A549 treated with dexamethasone at 1 μM for 4 hours (cell line): ENCODE results near the gene TRUB1. TPM values are rescaled to one million over a fixed set of nuclear protein-coding genes. Genes with fewer than 3 reads are reported as not detected.

Source experiments
- total RNA-seq: library from RNA; stranded (reverse); fragments of 200-300 nt; extraction: Qiagen RNA extraction; gene quantifications from 5 replicates; pipeline ENCODE4 v1.2.3, GENCODE V29; 2022

The TRUB1 gene
- total RNA-seq, result 12.7 to 18.4 TPM (median 16.8 TPM) in 5 replicates

GRCh38 chr10:114937962-114938855, at the start of gene TRUB1:
Gene TRUB1 (plus strand): TSS chr10:114938195. CDS start chr10:114938254, 59 bp downstream.

Other genes starting within 250 kb of the TRUB1 start
- gene FHIP2A, start 116.4 kb upstream of the TRUB1 start, total RNA-seq, result 8.0 to 12.9 TPM (median 11.4 TPM) in 5 replicates
- gene ATRNL1, start 155.2 kb downstream of the TRUB1 start, total RNA-seq, result 0.07 to 0.47 TPM (median 0.25 TPM) in 5 replicates